Measurements from ENCODE around the gene MACROH2A2. TPM values are rescaled to one million over a fixed set of nuclear protein-coding genes. Genes with fewer than 3 reads are reported as not detected.

MACROH2A2 gene
- total and polyA plus RNA-seq, 2 of the 8 experiments (the other 6 are each of a cell fraction or from before 2014, with no cell fraction given): 7.9 to 9.3 TPM

- Histone ChIP-seq H3K23me2 (ENCODE audit: low read depth, low read length) (peaks cover 12% of the 10 kb centered on the region; the same call in 1 of the 2 replicates), H3K4me2 (ENCODE audit: insufficient read depth in 1 of 2, low read depth in 2 of 2, low read length in 2 of 2) (peak within 1 kb of the TSS; percentile 78 to 83)
- TF ChIP-seq SAP30 (IDR thresholded peaks at IDR 0.05; ENCODE audit: insufficient read depth, insufficient replicate concordance, low read length) (no peak), POLR2A (IDR thresholded peaks at IDR 0.05; ENCODE audit: control extremely low read depth in 1 of 2, low read depth in 2 of 2, low read length in 2 of 2) (peak in 1 of 2 experiments; percentile 23; a peak in 1 of 3 replicates), TAF7 (optimal IDR thresholded peaks at IDR 0.05; ENCODE audit: borderline replicate concordance, low read depth, low read length) (no peak), TBP (IDR thresholded peaks at IDR 0.05; ENCODE audit: low read depth, low read length) (0 out of 2 replicates have a peak, but pooled peaks have one; percentile 25), RAD21 (IDR thresholded peaks at IDR 0.05 in 1 of 2, conservative IDR thresholded peaks at IDR 0.05 in 1 of 2; ENCODE audit: low read depth in 2 of 2, low read length in 2 of 2) (no peak)
- TF ChIP-seq, protein P1, sequence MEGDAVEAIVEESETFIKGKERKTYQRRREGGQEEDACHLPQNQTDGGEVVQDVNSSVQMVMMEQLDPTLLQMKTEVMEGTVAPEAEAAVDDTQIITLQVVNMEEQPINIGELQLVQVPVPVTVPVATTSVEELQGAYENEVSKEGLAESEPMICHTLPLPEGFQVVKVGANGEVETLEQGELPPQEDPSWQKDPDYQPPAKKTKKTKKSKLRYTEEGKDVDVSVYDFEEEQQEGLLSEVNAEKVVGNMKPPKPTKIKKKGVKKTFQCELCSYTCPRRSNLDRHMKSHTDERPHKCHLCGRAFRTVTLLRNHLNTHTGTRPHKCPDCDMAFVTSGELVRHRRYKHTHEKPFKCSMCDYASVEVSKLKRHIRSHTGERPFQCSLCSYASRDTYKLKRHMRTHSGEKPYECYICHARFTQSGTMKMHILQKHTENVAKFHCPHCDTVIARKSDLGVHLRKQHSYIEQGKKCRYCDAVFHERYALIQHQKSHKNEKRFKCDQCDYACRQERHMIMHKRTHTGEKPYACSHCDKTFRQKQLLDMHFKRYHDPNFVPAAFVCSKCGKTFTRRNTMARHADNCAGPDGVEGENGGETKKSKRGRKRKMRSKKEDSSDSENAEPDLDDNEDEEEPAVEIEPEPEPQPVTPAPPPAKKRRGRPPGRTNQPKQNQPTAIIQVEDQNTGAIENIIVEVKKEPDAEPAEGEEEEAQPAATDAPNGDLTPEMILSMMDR (IDR thresholded peaks at IDR 0.05; ENCODE audit: control extremely low read depth in 1 of 3, insufficient read depth in 1 of 3, low read depth in 1 of 3, low read length in 3 of 3): peak in 1 of 3 experiments; percentile 9; a peak in 1 of 4 replicates
These were observed 79.7 kb downstream of the MACROH2A2 start, which contains the start of gene AIFM2 for GRCh38 chr10:70132098-70133029. Gene AIFM2, minus strand, starts transcription at chr10:70132825. Its CDS starts 8,741 bp downstream, at chr10:70124084.

More at GRCh38 chr10:70132098-70133029, 79.7 kb downstream of the MACROH2A2 start, which contains the start of gene AIFM2:
- Histone ChIP-seq H2AK5ac (ENCODE audit: low read depth, low read length) (0 out of 2 replicates have a peak within 1 kb of the TSS, but pooled peaks have one; percentile 13), H3K9ac (replicated peaks in 1 of 4; ENCODE audit: extremely low read depth in 1 of 4, low read depth in 3 of 4, low read length in 3 of 4) (peak within 1 kb of the TSS; percentile 52 to 73 (median 60)), H2BK120ac (replicated peaks; ENCODE audit: low read depth, low read length) (no peak within 1 kb of the TSS), H2BK5ac (ENCODE audit: low read depth, low read length) (0 out of 2 replicates have a peak within 1 kb of the TSS, but pooled peaks have one; percentile 8), H3K4ac (replicated peaks; ENCODE audit: insufficient read length, low read depth, low read length) (peak within 1 kb of the TSS; percentile 14), H3K23ac (ENCODE audit: insufficient read length) (no peak within 1 kb of the TSS), H2BK20ac (ENCODE audit: low read length) (no peak within 1 kb of the TSS), H3K14ac (ENCODE audit: insufficient read length) (no peak within 1 kb of the TSS), H2BK15ac (ENCODE audit: low read length) (no peak within 1 kb of the TSS), H4K8ac (ENCODE audit: extremely low read depth, insufficient read depth, low read length) (peak within 1 kb of the TSS; percentile 84), H3K4me1 (replicated peaks in 1 of 4; ENCODE audit: control insufficient read depth in 3 of 4, insufficient read depth in 4 of 4, low read length in 3 of 4) (peaks cover 0 to 4% (median 1%) of the 10 kb centered on the region in 4 experiments; a peak in 2 of 7 replicates), H4K91ac (replicated peaks; ENCODE audit: insufficient read length, low read length) (peak within 1 kb of the TSS; percentile 73), H2AFZ (ENCODE audit: low read length) (peak within 1 kb of the TSS; percentile 36; the same call in 1 of the 2 replicates), H3K79me1 (ENCODE audit: low read depth, low read length) (no peaks in the 10 kb centered on the region), H3K56ac (replicated peaks; ENCODE audit: insufficient read length, low read depth, low read length) (no peak within 1 kb of the TSS), H4K20me1 (replicated peaks in 1 of 2; ENCODE audit: control insufficient read depth in 1 of 2, insufficient read depth in 2 of 2, low read length in 2 of 2) (peaks cover 0 to 2% of the 10 kb centered on the region in 2 experiments), H3K27me3 (replicated peaks in 1 of 4; ENCODE audit: control insufficient read depth in 3 of 4, extremely low read depth in 1 of 4, insufficient read depth in 3 of 4, low read length in 3 of 4) (peaks cover 0 to 25% (median 19%) of the 10 kb centered on the region in 4 experiments; a peak in 6 of 7 replicates), H3K18ac (ENCODE audit: extremely low read depth, low read length) (peak within 1 kb of the TSS; percentile 40; the same call in 1 of the 2 replicates), H3K79me2 (ENCODE audit: control insufficient read depth in 1 of 2, insufficient read depth in 2 of 2, low read length in 2 of 2) (no peaks in the 10 kb centered on the region), H3K9me3 (ENCODE audit: insufficient read depth in 2 of 2, low read depth in 1 of 2, low read length in 1 of 2) (no peaks in the 10 kb centered on the region), H3K36me3 (ENCODE audit: control insufficient read depth in 2 of 4, insufficient read depth in 4 of 4, low read length in 3 of 4) (no peaks in the 10 kb centered on the region), H3K4me3 (ENCODE audit: extremely low read depth in 1 of 4, insufficient read depth in 2 of 4, low read depth in 3 of 4, low read length in 4 of 4) (peak within 1 kb of the TSS; percentile 63 to 71 (median 66)), H3K27ac (ENCODE audit: low read depth, low read length) (no peak within 1 kb of the TSS), H4K5ac (ENCODE audit: insufficient read length, low read depth, low read length) (peak within 1 kb of the TSS; percentile 44), H2BK12ac (ENCODE audit: low read depth, low read length) (0 out of 2 replicates have a peak within 1 kb of the TSS, but pooled peaks have one; percentile 39)
- FAIRE-seq (no peak), DNase-seq (ENCODE audit: low read depth in 1 of 2, low spot score in 2 of 2) (peak in 1 of 2 experiments; percentile 85)
- WGBS, 2 experiments (ENCODE audit: extremely low coverage in 1 of 2, insufficient coverage in 1 of 2, insufficient read length in 1 of 2, insufficient replicate concordance in 2 of 2, low coverage in 1 of 2, low lambda C conversion rate in 2 of 2, missing lambda C conversion rate in 1 of 2): 11% methylated on average over 54 of the region's 80 CpGs; no CpG with 5 or more reads in 1 of the 2 experiments
- CTCF ChIA-PET (ENCODE audit: partially characterized antibody): interaction anchor here (0.6 to 4.7 kb wide), 3 partner anchors 12 to 17 kb away, joined by 3 to 20 read pairs (median 4); partner anchors contain the start of gene TYSND1
- POLR2A ChIA-PET (ENCODE audit: partially characterized antibody): interaction anchor here (0.7 to 4.4 kb wide), 4 partner anchors 10 to 14 kb away, joined by 3 to 31 read pairs (median 8); partner anchors contain the start of gene TYSND1
